ENCODE measurements around the gene CDK5.

DNA sequence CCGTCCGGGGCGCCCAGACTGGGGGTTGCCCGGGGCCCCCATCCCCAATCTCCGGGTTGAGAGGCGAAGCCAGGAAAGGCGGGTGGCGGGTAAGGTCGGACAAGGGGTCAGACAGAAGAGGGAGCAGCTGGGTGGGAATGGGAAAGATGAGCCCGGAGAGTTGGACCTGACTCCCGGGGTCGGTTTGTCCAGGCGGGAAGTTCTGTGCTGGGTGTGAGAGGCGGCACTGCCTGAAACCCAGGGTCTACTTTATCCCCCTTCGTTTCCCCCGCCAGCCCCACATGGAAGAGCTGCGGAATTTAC is 2.4 kb upstream of the CDK5 start:
- TF ChIP-seq, protein P1, sequence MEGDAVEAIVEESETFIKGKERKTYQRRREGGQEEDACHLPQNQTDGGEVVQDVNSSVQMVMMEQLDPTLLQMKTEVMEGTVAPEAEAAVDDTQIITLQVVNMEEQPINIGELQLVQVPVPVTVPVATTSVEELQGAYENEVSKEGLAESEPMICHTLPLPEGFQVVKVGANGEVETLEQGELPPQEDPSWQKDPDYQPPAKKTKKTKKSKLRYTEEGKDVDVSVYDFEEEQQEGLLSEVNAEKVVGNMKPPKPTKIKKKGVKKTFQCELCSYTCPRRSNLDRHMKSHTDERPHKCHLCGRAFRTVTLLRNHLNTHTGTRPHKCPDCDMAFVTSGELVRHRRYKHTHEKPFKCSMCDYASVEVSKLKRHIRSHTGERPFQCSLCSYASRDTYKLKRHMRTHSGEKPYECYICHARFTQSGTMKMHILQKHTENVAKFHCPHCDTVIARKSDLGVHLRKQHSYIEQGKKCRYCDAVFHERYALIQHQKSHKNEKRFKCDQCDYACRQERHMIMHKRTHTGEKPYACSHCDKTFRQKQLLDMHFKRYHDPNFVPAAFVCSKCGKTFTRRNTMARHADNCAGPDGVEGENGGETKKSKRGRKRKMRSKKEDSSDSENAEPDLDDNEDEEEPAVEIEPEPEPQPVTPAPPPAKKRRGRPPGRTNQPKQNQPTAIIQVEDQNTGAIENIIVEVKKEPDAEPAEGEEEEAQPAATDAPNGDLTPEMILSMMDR (IDR thresholded peaks at IDR 0.05; ENCODE audit: insufficient read depth, low read length, poor library complexity, severe bottlenecking): no peak
- no peak for TF ChIP-seq EZH2phosphoT487 (conservative IDR thresholded peaks at IDR 0.05; ENCODE audit: low read length)
